ENCODE data around the gene TRPM2.
"Not testable (repeated sequence)": the region's sequence is repeated elsewhere in the genome, so short reads cannot be mapped to it uniquely, and the experiment has no call there.

TRPM2 gene

DNA sequence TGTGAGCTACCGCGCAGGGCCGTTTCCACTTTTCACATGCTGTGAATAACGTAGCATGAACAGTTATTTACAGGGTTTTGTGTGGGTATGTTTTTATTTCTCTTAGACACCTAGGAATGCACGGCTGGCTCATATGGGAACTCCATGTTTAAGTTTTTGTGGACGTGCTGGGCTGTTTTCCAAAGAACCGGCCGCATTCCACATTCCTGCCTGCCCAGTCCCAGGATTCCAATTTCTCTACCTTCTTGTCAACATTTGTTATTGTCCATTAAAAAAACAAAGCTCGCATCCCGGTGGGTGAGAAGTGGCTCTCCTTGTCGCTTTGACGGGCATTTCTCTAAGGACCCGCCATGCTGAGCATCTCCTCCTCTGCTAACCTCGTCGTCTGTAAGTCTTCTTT, 54.8 kb downstream of the TRPM2 start:
- DNase-seq (ENCODE audit: low read depth in 3 of 3, low spot score in 1 of 3) = no peak

DNA sequence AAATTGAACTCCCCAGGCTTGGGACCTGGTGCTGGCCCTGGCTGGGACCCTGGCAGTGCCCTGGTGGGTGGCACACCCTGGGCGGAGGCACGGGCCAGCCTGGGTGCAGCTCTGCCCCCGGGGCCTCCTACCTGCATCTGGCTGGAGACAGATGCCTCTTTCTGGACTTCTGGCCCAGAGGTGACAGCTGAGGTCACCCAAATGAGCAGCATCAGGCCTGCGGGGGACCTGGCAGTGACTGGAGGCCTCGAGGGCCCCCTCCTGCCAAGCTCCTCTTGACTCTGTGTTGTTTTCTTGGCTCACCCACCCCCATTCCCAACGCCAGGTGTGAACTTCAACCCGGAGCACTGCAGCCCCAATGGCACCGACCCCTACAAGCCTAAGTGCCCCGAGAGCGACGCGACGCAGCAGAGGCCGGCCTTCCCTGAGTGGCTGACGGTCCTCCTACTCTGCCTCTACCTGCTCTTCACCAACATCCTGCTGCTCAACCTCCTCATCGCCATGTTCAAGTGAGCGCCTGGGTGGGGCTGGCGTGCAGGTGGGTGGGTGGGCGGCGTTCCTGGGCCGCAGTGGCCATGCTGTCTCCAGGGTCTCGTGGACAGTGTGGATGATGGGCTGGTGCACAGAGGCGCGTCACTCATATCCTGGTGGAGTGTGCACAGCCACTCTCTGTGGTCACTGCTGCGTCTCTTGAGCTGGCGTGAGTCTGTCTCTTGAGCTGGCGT, 60.3 kb downstream of the TRPM2 start:
- no peak for DNase-seq (ENCODE audit: low read depth in 3 of 3, low spot score in 1 of 3)

DNA sequence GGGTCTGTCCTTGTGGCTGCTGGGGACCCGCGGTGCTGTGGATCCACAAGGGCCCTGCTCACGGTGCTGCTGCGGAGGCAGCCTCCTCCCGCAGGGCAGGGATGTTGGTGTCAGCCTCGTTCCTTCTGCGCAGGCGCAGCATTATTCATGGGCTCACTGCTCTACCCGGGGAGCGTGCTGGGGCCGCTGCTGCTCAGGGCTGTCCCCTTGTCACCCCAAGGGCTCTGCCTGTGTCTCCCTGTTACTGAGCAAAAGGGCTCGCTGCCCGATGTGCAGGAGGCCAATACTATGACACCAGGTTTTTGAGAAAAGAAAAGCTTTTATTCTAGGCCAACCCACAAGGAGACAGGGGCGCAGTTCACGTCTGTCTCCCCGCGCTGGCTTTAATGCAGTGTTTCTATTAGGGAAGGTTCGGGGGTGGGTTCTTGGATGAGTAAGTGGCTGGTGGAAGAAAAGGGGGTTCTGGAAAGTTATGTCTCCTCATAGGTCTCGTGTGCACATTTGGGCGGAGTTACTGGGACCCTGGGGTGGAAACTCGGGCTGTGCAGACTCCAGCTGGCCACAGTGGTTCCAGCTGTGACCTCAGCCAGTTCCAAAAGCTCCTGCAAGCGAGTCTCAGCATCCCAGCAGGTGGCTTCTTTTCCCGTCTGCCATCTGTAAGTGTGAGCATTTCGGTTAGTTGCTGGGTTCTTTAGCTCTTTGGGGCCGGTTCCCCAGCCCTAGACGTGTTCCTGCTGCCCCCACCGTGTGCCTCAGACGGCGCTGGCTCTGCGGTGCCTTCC, 61.1 kb downstream of the TRPM2 start:
- DNase-seq (ENCODE audit: low read depth in 3 of 3, low spot score in 1 of 3) = no peak

DNA sequence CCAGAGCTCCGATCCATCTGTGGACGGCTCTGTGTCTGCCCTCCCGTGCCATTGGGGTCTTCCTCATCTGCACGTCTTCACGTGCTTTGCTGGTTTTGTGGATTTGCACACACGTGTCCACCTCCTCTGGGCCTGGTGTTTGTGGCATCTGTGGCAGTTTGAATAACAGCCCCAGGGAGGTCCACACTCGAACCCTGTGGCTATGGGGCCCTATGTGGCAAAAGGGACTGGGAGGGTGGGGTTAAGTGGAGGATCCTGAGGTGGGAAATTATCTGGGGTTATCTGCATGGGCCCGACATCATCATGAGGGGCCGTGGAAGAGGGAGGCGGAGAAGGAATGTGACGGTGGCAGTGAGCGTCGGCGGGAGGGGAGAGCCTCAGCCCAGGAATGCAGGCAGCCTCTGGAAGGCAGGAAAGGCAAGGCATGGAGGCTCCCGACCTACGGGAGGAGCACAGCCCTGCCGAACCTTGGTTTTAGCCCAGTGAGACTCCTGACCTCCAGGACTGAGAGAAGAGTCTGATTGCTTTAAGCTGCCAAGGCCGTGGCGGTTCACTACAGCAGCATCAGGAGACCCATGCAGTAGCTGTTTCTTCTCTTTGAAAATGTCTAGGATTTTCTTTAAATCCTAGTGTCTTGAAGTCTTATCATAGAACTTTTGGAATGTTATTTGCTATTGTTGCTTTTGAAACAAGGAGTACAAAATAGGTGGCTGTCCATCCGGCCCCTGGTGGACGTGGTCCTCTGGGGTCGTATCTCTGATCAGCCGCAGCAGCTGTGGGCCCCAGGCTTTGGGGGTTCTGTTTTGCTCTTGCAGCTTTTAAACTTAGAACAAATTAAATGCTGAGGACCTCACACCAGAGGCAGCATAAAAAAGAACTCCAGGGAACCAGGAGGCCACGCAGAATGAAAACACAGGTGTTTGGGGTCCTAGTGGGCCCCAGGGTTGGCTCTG, 61.9 kb downstream of the TRPM2 start:
- no peak for DNase-seq (ENCODE audit: low read depth in 3 of 3, low spot score in 1 of 3)

DNA sequence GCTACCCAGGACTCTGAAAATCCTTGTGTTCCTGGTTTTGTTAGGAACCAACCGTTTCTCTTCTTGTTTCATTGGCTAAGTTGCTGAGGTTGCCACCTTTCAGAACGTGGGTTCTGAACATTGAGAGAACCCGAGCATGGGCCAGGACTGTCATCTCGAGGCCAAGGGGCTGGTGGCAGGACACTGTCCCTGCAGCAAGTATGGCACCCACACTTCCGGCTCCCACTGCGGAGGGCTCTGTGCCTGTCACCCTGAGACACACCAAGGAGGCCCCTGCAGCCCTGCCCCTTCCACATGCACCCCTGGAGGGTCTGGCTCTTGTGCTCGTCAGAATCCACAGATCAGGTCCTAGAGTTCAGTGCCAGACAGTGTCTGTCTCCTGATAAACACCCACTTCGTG, 62.8 kb downstream of the TRPM2 start:
- DNase-seq (ENCODE audit: low read depth in 3 of 3, low spot score in 1 of 3) = no peak

DNA sequence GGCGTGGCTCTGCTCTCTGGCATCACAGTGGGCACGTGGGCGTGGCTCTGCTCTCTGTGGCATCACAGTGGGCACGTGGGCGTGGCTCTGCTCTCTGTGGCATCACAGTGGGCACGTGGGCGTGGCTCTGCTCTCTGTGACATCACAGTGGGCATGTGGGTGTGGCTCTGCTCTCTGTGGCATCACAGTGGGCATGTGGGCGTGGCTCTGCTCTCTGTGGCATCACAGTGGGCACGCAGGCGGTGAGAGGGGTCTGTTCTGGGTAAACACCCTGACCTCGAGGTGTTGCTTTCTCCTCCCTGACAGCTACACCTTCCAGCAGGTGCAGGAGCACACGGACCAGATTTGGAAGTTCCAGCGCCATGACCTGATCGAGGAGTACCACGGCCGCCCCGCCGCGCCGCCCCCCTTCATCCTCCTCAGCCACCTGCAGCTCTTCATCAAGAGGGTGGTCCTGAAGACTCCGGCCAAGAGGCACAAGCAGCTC, 64.2 kb downstream of the TRPM2 start:
- DNase-seq (ENCODE audit: low read depth in 3 of 3, low spot score in 1 of 3) = not testable (repeated sequence)

DNA sequence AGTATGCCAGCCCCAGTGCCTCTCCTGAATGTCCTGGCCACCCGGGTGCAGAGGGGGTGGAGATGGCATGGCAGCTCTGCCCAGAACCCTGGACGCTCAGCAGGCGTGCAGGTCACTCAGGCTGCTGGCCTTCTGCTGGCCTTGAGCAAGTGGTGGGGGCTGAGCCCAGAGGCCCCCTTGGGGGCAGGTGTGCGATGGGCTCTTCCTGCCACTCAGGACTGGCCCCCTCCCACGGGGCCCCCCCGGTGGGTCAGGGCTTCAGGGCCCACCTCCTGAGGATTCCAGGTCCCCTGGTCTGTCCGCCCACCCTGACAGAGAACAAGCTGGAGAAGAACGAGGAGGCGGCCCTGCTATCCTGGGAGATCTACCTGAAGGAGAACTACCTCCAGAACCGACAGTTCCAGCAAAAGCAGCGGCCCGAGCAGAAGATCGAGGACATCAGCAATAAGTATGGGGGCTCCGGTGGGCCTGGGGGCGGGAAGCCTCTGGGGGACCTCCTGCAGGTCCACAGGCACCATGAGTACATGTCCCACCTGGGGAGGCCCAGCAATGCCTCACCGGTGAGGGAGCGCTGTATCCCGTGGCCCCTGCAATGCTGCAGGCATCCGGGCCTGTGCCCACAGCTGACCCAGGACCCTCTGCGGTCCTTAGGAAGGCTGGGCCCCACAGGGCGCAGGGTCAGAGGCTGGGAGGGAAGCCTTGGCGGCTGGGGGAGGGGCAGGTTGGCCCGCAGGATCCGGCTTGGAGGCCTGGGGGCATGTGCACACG, 64.9 kb downstream of the TRPM2 start:
- DNase-seq (ENCODE audit: low read depth in 3 of 3, low spot score in 1 of 3) = no peak

DNA sequence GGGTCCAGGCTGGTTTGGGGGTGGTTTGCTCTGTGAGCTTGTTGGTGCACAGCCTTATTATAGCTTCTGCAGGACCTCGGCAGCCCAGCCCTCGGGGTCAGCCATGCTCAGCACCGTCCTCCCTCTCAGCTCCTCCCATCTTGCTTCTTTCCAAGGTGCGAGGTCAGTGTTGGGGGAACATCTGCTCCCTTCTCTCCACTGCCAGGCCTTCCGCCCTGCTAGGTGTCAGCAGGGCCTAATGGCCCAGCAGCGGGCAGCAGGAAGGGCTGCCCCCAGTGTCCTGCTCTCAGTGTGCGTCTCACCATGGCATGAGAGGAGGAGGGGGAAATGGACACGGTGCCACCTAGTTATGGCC, 65.4 kb downstream of the TRPM2 start:
- DNase-seq (ENCODE audit: low read depth in 3 of 3, low spot score in 1 of 3) = no peak

DNA sequence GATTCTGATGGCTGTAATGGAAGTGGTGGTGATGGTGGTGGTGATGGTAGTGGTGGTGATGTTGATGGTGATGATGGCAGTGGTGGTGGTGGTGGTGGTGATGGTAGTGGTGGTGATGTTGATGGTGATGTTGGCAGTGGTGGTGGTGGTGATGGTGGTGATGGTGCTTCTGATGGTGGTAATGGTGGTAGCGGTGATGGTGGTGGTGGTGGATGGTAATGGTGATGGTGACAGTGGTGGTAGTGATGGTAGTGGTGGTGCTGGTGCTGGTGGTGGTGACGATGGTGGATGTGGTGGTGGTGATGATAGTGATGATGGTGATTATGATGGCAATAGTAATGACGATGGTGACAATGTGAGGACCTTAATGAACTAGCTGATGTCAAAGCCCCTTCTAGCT, 66.3 kb downstream of the TRPM2 start:
- no peak for DNase-seq (ENCODE audit: low read depth in 3 of 3, low spot score in 1 of 3)

DNA sequence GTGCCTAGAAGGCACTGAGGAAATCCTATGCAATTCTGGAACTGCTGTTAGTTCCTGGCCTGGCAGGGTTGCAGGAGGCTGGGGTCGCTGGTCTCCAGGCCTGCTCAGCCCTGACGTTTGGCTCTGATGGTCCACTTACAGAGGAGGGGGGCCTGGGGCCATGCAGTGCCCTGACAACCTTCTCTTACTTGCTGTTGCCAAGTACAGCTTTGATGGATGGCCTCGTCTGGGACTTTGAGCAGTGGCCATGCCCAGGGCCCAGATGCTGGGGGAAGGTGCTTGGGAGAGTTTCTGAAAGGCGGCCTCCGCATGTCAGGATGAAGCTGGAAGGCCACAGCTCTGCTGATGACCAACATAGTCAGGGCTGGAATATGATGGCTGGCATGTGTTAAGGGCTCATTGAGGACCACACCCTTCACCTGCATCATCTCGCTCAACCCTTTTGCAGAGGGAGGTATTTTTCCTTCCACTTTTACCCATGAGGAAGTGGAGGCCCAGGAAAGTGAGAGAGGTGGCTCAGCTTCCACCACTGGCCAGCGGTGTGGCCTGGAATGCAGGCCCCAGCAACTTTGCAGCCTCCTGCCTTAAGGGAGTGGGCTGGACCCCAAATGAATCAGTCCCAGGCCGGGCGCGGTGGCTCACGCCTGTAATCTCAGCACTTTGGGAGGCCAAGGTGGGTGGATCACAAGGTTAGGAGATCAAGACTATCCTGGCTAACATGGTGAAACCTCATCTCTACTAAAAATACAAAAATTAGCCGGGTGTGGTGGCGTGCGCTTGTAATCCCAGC, 67.2 kb downstream of the TRPM2 start:
- no peak for DNase-seq (ENCODE audit: low read depth in 3 of 3, low spot score in 1 of 3)

DNA sequence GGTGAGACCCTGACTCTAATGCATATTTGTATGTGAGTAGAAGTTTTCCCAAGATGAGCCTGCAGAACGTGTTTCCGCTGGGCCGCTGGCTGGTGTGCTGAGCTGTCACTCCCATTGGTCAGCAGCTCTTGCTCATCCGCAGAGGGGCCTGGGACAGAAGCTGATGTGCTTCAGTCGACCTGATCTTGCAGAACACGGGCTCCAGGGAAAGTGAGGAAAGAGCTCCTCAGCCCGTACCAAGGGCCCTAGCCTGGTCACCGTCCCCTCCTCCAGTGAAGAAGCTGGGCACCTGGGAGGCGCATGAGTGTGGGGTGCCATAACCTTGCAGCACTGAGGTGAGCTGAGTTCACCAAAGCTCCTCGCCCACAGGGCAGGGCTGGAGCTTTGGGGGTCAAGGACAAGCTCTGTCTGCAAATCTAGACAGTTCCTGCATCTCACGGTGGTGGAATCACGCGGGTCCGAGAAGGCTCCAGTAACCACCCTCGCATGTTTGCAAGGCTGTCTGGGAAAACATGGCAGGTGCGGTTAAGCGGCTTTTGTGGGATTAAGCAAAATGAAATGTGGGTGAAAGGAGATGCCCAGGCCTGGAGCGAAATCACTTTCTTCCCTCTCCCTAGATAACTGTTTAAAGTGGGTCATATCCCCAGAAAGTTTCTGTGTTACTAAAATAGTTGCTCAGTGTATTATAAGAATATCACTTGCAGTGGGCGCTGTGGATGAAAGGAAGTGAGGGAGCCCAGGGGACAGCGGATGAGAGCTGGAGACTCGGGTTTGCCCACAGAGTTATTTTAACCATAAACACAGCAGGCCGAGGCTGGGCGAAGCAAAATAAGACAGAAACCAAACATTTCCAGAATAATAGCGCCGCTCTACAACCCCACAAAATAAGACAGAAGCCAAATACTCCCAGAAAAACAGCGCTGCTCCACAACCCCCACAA, 68.8 kb downstream of the TRPM2 start:
- no peak for DNase-seq (ENCODE audit: low read depth in 3 of 3, low spot score in 1 of 3)

DNA sequence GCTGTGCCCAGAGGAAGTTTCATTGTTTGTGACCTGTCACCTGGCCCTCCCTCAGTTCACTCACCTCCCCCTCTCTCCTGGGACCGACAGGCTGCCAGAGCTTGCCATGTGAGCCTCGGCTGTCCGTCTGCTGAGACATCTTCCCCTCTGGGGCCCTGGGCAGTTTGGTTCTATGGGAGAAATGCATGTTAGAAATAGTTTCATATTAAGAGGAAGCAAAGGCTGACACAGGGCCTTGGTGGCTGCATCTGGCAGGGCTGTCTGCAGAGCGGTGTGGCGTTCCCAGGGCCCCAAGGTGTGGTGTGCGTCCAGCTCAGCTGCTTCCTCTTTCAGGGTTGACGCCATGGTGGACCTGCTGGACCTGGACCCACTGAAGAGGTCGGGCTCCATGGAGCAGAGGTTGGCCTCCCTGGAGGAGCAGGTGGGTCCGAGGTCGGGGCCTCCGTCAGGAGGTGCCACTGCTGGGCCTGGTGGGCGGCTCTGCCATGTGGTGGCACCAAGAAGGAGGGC, 69.9 kb downstream of the TRPM2 start:
- DNase-seq (ENCODE audit: low read depth in 3 of 3, low spot score in 1 of 3) = no peak

DNA sequence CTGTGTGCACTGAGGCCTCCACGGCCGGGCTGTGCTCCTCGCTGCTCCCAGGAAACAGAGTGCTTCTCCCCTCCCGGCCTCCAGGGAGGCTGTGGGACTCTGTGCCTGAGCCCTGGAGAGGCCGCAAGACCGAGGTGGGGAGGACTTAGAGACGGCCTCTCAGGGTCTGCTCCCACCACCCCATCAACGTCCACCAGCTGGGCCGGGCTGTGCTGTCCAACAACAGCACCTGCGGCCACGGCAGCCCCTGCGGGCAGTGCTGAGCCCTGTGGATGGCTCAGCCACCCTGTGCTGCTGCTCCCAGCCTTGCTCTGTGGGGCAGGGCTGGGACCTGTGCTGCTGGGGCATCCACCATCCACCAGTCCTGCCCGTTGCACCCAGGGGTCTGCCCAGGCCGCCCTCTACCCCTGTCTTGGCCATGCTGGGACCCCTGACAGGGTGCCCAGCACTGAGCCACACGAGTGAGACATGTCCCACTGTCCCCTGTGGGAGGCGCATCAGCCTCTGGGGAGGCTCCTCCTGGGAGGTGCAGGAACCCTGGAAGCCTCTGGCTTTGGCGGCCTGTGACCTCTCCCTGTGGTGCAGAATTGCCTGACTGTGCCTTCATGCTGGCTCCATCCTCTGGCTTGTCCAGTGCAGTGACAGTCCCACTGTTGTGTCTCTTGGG, 70.7 kb downstream of the TRPM2 start:
- no peak for DNase-seq (ENCODE audit: low read depth in 3 of 3, low spot score in 1 of 3)

DNA sequence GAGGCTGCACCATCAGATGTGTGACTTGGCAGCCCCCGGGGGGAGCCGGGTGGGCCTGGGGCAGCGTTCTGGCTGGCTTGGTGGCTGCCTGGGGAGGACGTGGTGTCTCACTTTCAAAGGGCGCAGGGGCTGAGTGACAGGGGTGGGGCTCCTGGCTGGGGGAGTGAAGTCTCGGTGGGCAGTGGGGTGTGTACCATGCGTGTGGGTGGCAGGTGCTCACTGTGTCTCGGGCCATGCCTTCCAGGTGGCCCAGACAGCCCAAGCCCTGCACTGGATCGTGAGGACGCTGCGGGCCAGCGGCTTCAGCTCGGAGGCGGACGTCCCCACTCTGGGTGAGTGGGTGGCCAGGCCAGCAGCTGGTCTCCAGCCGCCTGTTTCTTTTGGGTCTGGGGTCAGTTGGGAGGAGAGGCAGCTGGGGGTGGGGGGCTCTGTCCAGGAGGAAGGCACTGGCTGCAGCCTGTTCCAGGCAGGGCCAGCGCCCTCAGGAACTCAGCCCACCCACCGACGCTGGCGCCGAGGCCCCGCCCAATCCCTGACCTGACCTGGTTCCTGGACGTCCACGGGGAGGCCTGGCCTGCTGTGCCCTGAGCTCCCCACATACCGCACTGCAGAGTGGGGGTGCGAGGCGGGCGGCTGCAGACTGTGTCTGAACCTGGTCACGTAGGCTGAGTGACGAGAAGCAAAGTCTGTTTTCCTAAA, 71.3 kb downstream of the TRPM2 start:
- no peak for DNase-seq (ENCODE audit: low read depth in 3 of 3, low spot score in 1 of 3)

DNA sequence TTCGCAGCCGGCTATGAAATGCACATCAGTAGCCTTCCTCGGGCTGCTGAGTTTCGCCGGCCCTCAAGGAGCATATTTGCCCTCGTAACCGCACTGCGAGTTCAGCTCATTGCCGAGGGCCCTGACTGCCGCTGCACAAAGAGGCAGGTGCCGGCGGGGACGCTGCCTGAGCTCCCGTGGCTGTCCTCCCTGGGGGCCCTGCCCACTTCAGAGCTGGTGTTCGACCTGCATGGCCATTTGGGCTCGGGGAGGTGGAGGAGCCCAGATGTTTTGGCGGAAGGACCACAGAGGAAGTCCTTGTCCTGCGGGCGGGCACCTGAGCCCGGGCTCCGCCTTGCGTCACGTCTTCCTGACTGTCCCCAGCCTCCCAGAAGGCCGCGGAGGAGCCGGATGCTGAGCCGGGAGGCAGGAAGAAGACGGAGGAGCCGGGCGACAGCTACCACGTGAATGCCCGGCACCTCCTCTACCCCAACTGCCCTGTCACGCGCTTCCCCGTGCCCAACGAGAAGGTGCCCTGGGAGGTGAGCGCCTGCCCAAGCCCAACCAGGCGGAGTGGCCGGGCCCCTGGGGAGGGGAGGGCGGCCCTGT, 72.0 kb downstream of the TRPM2 start:
- no peak for DNase-seq (ENCODE audit: low read depth in 3 of 3, low spot score in 1 of 3)

DNA sequence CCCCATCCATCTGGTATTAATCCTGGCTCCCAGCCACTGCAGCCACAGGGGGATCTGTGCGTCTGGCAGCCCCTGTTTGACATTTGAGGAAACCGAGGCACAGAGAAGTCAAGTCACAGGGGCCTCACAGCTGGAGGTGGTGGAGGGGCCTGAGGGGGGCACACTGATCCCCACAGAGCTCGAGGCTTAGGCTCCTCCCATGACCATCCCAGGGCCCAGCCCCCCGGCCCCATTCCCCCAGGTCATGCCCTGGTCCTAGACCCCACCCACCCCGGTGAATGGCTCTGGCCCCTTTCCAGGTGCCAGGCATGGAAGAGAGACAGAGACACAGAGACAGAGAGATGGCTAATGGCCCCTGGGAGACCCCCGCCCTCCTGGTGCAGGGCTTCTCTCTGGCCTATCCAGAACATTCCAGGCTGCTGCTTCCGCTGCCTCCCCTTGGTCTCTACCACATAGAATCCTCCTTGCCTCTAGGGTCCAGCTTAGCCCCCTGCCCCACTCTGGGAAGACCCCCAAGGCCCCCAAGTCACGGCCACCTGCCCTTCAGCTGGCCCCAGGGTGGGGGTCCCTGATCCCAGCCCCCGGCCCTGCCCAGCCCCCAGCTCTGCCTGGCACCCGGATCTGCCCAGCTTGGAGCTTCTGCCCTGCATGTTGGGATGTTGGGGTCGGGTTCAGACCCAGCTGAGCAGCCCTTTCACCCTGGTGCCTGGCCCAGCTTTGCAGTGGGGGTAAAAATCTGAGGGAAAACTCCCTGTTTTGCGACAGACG, 72.7 kb downstream of the TRPM2 start:
- DNase-seq (ENCODE audit: low read depth in 3 of 3, low spot score in 1 of 3) = no peak
